NOMO-1 treated with dmso at 0.1 percent for 144 hours (cell line): ENCODE results near the gene ZNF443.
"Not testable (repeated sequence)": the region's sequence is repeated elsewhere in the genome, so short reads cannot be mapped to it uniquely, and the experiment has no call there.

Experiments used
- DNase-seq: peaks from one replicate; lab custom pipeline; 2025; ENCODE audit not compliant: unreplicated experiment; lab: John Stamatoyannopoulos, UW

ZNF443 gene

DNA sequence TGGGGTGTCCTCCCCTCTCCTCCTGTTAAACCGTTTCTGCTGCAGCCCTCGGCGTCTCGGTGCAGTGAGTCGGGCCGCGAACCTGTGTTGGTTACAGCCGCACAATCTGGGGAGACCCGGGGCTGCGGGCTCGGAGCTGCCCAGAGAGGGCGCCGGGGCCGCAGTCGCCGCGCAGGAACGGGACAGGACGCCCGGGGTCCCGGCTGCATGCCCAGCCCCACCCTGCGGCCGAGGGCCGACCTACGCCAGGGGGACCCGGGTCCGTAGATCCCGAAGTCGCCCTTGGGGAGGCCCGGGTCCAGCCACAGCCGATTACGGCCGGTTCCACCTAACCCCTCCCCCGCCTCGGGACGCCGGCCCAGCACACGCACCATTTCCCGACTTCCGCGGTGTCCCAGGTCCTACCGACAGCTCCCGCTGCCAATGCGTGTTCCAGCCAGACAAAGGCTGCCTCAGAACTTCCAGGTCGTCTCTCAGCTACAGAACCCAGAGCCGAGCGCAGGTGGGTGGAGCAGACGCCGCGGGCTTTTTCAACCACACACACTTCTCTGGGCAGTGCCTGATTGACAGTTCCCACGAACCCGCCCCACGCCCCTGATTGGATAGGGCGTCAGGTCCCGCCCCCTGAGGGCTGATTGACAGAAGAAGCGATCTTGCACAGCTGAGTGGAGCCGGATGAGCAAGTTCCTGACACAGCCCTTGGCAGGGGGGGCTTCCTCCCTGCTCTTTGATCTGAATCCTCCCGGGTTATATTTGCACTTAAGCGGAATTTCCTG lies at the start of gene ZNF443:
Gene ZNF443 (minus strand): TSS at position 481 of the 776 bp plus-strand sequence. CDS start 107 bp downstream, at position 374.
- peak; percentile 96 for DNase-seq

DNA sequence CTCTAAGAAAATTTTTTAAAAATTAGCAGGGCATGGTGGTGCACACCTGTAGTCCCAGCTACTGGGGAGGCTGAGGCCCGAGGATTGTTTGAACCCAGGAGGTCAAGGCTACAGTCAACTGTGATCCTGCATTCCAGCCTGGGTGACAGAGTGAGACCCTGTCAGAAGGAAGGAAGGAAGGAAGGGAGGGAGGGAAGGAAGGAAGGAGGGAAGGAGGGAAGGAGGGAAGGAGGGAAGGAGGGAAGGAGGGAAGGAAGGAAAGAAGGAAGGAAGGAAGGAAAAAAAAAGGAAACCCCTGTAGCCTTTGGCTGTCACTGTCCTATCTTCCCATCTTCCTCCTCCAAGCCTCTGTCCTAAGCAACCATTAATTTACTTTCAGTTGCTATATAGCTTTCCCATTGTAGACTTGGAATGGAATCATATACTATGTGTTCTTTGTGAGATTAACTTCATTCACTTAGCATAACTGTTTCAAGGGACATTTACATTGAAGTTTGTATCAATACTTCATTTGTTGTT lies 45.5 kb upstream of the ZNF443 start:
- not testable (repeated sequence) for DNase-seq

DNA sequence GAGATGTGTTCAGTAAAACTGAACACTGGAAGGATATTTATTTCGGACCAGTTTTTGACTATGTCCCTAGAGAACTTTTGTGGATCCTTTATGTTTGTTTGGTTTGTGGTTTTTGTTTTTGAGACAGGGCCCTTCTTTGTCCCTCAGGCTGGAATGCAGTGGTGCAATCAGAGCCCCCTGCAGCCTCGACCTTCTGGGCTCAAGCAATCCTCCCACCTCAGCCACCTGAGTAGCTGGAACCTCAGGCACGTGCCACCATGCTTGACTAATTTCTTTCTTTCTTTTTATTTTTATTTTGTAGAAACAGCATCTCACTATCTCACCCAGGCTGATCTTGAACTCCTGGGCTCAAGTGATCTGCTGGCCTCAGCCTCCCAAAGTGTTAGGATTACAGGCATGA lies 44.8 kb upstream of the ZNF443 start:
- DNase-seq = no peak

DNA sequence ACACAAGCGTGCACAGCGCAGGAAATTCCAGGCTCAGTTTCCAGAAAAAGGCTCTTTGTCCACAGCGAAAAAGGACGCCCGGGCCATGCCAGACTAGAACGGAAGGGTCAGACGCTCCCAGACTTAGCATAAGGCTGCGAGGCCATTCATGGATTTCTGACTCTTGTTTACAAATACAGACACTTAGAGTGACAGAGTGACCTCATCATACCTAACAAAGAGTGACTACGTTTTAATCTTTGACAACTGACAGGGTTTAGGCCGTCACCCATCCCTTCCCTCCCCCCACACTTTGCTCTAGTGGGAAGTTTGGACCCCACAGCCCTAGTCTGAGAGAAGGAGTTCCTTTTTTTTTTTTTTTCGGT lies 44.2 kb upstream of the ZNF443 start:
- DNase-seq = no peak

DNA sequence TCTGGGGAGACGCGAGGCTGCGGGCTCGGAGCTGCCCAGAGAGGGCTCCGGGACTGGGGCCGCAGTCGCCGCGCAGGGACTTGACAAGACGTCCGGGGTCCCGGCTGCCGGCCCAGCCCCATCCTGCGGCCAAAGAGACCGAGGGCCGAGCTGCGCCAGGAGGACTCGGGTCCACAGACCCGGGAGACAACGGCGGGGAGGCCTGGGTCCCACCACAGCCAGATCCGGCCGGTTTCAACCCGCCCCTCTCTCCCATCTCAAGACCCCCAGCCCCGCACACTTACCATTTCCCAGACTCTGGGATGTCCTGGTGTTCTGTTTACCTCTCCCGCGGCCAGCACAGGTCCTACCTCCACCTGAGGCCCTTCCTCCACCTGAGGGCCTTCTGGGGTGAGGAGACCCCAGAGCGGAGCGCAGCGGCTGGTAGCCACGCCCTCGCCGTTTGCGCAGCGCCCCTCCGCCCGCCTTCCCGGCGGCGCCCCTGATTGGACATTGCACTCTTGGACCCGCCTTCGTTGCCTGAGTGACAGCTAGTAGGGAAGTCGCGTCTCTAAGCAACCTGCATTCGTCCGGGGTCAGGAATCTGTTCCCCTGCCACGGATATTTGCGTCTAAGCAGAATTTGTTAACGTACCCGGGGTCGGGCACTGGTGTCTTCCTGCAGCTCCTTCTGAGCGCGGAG lies 43.7 kb upstream of the ZNF443 start, which contains the start of gene ZNF709:
Gene ZNF709 (minus strand): TSS at position 446 of the 681 bp plus-strand sequence. CDS start 159 bp downstream, at position 287.
- DNase-seq = no peak

DNA sequence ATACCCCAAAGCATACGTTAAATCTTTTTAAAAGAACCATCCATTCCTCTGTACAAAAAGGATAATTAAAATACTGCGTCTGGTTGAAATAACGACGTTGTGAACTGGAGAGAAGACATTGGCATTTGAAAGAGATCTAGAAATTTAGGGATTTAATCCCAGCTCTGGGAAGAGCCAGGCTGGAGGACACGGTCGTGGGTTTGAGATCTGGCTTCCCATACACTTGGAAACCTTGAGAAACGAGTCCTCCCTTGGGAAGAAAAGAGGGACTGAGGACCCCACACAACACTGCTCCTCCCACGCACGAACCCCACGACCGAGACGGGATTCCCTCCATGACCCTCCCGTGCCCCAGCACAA lies 43.2 kb upstream of the ZNF443 start:
- DNase-seq = no peak

DNA sequence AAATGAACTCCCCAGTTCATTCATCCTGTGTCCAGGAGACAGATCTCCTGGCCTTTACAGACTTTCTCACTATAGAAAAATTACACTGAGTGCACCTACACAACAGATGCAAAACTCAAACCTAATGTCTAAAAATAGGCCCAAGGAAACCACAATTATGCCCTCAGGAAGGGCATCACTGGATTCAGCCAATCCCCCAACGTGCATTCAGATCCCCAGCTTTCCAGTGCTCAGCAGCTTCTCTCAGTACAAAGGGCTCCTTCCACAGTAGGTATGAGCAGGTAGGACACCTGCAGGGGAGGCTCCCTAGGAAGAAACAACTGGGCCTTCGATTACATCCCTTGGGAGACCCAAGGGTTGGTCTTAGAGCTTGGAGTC lies 41.7 kb upstream of the ZNF443 start:
- no peak for DNase-seq

DNA sequence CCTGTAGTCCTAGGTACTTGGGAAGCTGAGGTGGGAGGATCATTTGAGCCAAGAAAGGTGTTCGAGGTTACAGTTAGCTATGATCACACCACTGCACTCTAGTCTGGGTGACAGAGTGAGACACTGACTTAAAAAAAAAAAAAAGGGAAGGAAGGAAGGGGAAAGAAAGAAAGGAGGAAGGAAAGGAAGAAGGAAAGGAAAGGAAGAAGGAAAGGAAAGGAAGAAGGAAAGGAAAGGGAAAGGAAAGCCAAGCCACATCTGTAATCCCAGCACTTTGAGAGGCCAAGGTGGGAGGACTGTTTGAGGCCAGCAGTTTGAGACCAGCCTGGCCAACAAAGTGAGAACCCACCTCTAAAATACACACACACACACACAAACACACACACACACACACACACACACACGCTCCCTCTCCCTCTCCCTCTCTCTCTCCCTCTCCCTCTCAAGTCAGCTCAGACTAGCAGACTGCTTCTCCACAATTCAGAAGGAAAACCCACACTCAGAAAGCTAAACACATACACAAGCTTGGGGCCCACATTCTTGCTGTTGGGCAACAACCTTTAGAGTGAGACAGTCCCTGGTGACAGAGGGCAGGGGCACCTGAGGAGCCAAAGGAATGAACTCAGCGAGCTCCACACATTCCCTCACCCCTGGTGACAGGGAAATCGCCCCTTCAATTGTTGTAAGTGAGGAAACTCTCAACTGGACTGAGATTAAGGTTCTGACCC lies 41.1 kb upstream of the ZNF443 start:
- DNase-seq = no peak

DNA sequence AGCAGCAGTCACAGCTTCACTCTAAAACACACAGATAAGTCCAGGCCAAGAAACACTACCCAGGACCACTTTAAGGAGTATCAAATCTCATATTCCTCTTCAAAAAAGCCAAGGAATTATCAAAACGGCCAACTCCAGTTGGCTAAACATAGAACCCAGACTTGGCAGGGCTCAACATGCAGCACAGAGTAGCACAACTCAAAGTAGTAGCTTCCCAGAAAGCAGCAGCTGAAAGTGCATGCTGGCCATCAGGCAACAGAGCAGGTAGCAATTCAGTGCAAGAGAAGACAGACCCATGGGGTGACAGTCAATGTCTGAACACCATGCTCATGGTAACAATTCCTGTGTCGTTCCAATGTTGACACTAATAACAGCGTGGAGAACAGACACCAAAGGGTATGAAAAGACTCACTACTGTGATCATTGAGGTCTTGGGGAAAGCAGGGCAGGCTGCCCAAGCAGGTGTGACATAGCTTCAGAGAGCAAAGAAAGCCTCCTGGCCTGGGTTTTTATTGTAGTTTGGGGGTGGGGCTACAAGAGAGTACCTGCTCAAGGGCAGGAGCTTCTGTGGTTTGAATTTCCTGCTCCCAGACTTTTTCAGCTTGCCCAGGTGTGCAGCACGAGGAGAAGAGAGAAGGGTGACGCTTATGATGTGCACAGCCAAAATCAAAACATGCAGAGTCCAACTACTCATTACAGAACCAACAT lies 37.6 kb upstream of the ZNF443 start:
- DNase-seq = no peak

DNA sequence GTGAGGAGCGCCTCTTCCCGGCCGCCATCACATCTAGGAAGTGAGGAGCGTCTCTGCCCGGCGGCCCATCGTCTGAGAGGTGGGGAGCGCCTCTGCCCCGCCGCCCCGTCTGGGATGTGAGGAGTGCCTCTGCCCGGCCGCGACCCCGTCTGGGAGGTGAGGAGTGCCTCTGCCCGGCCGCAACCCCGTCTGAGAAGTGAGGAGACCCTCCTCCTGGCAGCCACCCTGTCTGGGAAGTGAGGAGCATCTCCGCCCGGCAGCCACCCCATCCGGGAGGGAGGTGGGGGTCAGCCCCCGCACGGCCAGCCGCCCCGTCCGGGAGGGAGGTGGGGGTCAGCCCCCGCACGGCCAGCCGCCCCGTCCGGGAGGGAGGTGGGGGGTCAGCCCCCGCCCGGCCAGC lies 26.8 kb upstream of the ZNF443 start:
- DNase-seq = not testable (repeated sequence)

DNA sequence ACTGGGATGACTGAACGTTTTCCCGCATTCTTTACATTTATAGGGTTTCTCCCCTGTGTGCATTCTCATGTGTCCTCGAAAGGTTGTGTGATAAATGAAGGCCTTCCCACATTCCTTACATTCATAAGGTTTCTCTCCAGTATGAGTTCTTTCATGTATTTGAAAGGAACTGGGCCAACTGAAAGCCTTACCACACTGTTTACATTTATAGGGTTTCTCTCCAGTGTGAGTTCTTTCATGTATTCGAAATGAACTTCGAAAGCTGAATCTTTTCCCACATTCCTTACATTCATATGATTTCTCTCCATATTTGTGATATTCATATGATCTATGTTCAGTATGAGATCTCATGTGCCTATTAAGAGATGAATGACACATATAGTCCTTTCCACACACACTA lies 24.4 kb upstream of the ZNF443 start:
- DNase-seq = no peak

DNA sequence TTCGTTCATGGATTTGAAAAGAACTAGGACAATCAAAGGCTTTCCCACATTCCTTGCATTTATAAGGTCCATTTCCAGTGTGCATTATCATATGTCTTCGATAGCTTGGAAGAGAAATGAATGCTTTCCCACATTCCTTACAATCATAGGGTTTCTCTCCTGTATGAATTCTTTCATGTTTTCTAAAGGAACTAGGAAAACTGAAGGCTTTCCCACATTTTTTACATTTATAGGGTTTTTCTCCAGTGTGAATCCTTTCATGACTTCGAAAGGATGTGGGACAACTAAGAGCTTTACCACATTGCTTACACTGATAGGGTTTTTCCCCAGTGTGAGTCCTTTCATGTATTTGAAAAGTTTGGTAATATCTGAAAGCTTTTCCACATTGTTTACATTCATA lies 23.9 kb upstream of the ZNF443 start:
- no peak for DNase-seq

DNA sequence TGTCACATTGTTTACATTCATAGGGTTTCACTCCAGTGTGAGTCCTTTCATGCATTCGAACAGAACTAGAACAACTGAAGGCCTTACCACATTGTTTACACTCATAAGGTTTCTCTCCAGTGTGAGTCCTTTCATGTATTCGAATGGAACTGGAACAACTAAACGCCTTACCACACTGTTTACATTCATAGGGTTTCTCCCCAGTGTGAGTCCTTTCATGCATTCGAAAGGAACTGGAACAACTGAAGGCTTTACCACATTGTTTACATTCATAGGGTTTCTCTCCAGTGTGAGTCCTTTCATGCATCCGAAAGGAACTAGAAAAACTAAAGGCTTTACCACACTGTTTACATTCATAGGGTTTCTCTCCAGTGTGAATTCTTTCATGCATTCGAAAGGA lies 23.3 kb upstream of the ZNF443 start:
- DNase-seq = not testable (repeated sequence)

DNA sequence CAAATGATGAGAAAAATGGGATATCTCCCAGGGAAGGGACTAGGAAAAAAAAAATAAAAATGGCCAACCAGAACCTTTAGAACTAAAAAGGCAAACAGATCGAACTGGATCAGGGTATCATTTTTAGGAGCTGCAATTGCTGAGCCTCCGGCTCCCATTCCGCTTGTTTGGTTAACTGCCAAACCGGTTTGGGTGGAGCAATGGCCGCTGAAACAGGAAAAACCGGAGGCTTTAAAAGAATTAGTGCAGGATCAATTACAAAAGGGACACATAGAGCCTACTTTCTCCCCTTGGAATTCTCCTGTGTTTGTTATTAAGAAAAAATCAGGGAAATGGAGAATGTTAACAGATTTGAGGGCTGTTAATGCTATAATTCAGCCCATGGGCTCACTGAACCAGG lies 12.7 kb upstream of the ZNF443 start:
- no peak for DNase-seq

DNA sequence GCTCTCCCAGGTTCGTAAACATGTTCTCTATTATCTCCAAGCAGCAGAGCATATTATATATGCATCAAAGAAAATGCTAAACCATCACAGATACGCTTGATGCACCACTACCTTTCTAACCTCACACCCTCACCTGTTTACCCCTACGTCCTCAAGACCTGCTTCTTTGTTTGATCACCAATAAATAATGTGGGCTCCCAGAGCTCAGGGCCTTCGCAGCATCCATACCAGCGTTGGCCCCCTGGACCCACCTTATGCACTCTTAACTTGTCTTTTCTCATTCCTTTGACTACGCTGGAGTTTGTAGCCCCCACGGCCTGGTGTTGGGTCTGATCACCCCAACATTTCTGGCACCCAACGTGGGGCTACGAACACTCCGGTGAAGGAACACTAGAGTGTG lies 10.0 kb upstream of the ZNF443 start:
- DNase-seq = no peak

DNA sequence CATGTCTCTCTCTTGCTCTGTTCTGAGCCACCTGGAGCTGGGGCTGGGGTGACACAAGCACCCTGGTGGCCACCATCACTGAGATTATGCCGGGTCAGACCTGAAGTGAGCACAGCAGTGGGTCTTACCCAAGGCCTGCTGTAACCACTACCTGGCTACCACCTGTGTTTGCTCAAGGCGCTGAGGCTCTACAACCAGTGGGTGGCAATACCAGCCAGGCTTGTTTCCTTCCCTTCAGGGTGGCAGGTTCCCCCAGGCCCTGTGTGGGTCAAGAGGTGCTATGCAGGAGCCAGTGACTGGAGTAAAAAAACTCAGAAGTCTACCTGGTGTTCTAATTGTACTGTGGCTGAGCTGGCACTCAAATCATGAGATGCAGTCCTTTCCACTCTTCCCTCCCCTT lies 8.0 kb upstream of the ZNF443 start:
- no peak for DNase-seq

DNA sequence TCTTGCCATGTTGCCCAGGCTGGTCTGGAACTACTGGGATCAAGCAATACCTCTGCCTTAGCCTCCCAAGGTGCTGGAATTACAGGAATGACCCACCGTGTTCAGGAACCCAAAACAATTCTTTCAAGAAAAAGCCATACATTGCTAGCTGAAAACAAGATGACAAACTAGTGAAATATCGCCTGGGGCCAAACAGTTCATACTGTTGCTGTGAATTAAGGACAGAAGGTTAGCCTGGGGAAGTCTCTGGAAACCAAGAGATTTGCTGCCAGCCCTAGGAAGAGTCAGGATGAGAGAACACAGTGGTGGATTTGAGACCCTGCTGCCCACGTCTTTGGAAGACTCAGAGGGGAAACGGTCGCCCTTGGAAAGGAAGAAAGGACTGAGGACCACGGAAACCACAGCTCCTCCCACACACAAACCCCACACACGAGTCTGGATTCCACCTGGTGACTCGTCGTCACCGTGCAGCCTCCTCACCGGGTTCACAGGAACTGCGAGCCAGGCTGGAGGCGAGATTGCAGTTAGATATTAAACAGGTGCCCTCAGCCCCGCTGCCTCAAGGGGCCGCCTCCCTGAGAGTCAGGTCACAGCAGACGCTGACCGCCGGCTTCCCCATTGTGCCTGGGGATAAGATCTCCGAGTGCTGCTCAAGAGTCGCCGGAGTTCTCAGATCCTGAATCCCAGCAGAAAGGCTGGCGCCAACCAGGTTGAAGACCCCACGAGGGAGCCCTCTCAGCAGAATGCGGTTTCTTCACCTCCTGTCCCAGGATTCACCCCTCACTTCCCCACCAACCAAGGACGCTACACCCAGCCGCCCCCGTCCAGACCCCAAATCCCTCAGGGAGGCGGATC lies 908 bp downstream of the ZNF443 start:
- DNase-seq = not testable (repeated sequence)

DNA sequence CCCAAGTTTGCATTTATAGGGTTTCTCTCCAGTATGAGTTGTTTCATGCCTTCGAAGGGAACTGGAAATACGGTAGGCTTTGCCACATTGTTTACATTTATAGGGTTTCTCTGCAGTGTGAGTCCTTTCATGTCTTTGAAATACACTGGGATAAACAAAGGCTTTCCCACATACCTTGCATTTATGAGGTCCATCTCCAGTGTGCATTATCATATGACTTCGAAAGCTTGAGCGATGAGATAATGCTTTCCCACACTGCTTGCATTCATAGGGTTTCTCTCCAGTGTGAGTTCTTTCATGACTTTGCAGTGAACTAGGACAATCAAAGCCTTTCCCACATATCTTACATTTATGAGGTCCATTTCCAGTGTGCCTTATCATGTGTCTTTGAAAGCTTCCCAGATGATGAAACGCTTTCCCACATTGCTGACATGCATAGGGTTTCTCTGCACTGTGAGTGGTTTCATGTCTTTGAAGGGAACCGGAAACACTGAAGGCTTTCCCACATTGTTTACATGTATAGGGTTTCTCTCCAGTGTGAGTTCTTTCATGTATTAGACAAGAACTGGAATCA lies 10.0 kb downstream of the ZNF443 start:
- not testable (repeated sequence) for DNase-seq

DNA sequence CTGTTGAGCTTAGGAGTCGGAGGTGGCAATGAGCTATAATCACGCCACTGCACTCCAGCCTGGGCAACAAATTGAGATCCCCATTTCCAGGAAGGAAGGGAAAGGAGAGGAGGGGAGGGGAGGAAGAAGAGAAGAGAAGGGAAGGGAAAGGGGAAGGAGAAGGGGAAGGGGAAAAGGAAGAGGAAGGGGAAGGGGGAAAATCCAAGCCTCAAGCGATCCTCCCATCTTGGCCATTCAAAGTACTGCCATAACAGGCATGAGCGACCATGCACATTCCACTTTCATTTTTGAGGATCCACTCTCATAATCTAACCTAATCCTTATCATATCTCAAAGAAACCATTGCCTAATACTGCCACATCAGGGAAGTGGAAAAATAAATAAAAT lies 14.9 kb downstream of the ZNF443 start:
- no peak for DNase-seq
